ENCODE data around the gene USP17L17. TPM values are rescaled to one million over a fixed set of nuclear protein-coding genes. Genes with fewer than 3 reads are reported as not detected.
"Not testable (repeated sequence)": the region's sequence is repeated elsewhere in the genome, so short reads cannot be mapped to it uniquely, and the experiment has no call there.

Gene USP17L17
- total and polyA plus RNA-seq, 2 experiments from 2014 or later: not detected

DNA sequence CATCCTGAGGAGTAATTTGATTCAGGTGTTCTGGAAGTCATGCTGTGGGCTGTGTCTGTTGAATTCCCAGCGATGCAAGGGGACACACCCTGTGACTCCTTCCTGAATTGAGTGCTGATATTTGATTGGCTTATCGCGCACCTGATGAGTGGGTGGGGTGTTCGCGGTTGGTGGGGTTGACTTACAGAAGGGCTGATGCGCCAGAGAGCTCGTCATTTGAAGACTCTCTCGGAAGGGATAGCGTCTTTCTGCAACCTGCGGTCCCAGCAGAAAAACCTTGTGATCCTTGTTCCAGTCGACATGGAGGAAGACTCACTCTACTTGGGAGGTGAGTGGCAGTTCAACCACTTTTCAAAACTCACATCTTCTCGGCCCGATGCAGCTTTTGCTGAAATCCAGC is 18.9 kb downstream of the USP17L17 start, which contains the start of gene USP17L21:
Gene USP17L21 (plus strand): TSS at position 301 of the 400 bp plus-strand sequence. CDS start 0 bp downstream, at position 301.
- H3K4me2 ChIP-seq; H3K27me3 ChIP-seq (ENCODE audit: insufficient read depth); H3K4me1 Mint-ChIP-seq; ATAC-seq; H3K9me2 ChIP-seq (ENCODE audit: insufficient read depth); H2AFZ ChIP-seq; H3K27ac Mint-ChIP-seq; H3K27ac ChIP-seq (ENCODE audit: low read depth); DNase-seq (ENCODE audit: low spot score); H3K27me3 Mint-ChIP-seq (ENCODE audit: insufficient read depth, low read depth, poor library complexity); H3F3A ChIP-seq (replicated peaks; ENCODE audit: low read depth); H3K36me3 ChIP-seq (ENCODE audit: insufficient read depth); H3K4me3 Mint-ChIP-seq; H3K4me3 ChIP-seq; H3K36me3 Mint-ChIP-seq (ENCODE audit: low read depth); H3K79me2 ChIP-seq (replicated peaks; ENCODE audit: insufficient read depth); H3K9me3 Mint-ChIP-seq; H4K20me1 ChIP-seq (replicated peaks; ENCODE audit: insufficient read depth); H3K4me1 ChIP-seq (ENCODE audit: insufficient read depth): not testable (repeated sequence)

DNA sequence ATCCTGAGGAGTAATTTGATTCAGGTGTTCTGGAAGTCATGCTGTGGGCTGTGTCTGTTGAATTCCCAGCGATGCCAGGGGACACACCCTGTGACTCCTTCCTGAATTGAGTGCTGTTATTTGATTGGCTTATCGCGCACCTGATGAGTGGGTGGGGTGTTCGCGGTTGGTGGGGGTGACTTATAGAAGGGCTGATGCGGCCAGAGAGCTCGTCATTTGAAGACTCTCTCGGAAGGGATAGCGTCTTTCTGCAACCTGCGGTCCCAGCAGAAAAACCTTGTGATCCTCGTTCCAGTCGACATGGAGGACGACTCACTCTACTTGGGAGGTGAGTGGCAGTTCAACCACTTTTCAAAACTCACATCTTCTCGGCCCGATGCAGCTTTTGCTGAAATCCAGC is 23.6 kb downstream of the USP17L17 start, which contains the start of gene USP17L22:
Gene USP17L22 (plus strand): TSS at position 301 of the 400 bp plus-strand sequence. CDS start 0 bp downstream, at position 301.
- H3K36me3 Mint-ChIP-seq (ENCODE audit: low read depth); H3K27me3 Mint-ChIP-seq (ENCODE audit: insufficient read depth, low read depth, poor library complexity); H3K36me3 ChIP-seq (ENCODE audit: insufficient read depth); H3K27ac Mint-ChIP-seq; H3K4me1 Mint-ChIP-seq; H3K27me3 ChIP-seq (ENCODE audit: insufficient read depth); H3K4me1 ChIP-seq (ENCODE audit: insufficient read depth); H3K9me2 ChIP-seq (ENCODE audit: insufficient read depth); H3K79me2 ChIP-seq (replicated peaks; ENCODE audit: insufficient read depth); H3K4me3 ChIP-seq; H3K4me2 ChIP-seq; H3K9me3 Mint-ChIP-seq; H3K4me3 Mint-ChIP-seq; H2AFZ ChIP-seq; DNase-seq (ENCODE audit: low spot score); ATAC-seq; H3F3A ChIP-seq (replicated peaks; ENCODE audit: low read depth); H4K20me1 ChIP-seq (replicated peaks; ENCODE audit: insufficient read depth); H3K27ac ChIP-seq (ENCODE audit: low read depth): not testable (repeated sequence)

DNA sequence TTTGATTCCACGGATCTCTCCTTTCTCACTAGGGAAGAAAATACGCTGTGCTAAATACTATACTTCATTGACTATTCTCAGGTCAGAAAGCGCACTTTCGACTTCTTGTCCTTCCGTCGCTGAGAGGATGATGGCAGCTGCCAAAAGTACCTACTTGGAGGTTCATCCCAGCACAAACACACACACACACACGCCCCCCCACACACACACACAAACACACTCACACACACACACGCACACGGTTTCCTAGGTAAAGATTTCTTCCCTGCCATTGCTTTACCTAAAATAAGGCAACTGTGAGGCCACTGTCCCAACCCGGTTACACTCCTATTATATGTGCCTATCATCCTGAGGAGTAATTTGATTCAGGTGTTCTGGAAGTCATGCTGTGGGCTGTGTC is 28.0 kb downstream of the USP17L17 start:
- not testable (repeated sequence) for H3K36me3 ChIP-seq (ENCODE audit: insufficient read depth); H4K20me1 ChIP-seq (replicated peaks; ENCODE audit: insufficient read depth); H3K4me3 Mint-ChIP-seq; H3F3A ChIP-seq (replicated peaks; ENCODE audit: low read depth); H3K9me3 Mint-ChIP-seq; H3K27me3 ChIP-seq (ENCODE audit: insufficient read depth); H3K4me1 ChIP-seq (ENCODE audit: insufficient read depth); H3K36me3 Mint-ChIP-seq (ENCODE audit: low read depth); H3K79me2 ChIP-seq (replicated peaks; ENCODE audit: insufficient read depth); H3K4me1 Mint-ChIP-seq; H3K27me3 Mint-ChIP-seq (ENCODE audit: insufficient read depth, low read depth, poor library complexity); DNase-seq (ENCODE audit: low spot score); H2AFZ ChIP-seq; H3K9me2 ChIP-seq (ENCODE audit: insufficient read depth); H3K4me3 ChIP-seq; H3K27ac Mint-ChIP-seq; H3K27ac ChIP-seq (ENCODE audit: low read depth); H3K4me2 ChIP-seq; ATAC-seq

Other genes starting within 250 kb of the USP17L17 start
- not detected in 2 replicates for gene FAM90A26, start 73.5 kb upstream of the USP17L17 start, total RNA-seq (2014; rRNA removed; shearing (Covaris generic))
- 0.10 and 0.12 TPM in 2 replicates for gene FAM90A26, start 73.5 kb upstream of the USP17L17 start, polyA plus RNA-seq (2016; fragmentation: Nextera tagmentation; extraction: Ambion mirVana)
- not detected in 2 replicates for gene USP17L10, start 33.2 kb upstream of the USP17L17 start, total RNA-seq (2014; rRNA removed; shearing (Covaris generic))
- gene USP17L10, start 33.2 kb upstream of the USP17L17 start, polyA plus RNA-seq (2016; fragmentation: Nextera tagmentation; extraction: Ambion mirVana): not detected in 2 replicates
- gene USP17L11, start 28.5 kb upstream of the USP17L17 start, total RNA-seq (2014; rRNA removed; shearing (Covaris generic)): not detected in 2 replicates
- gene USP17L11, start 28.5 kb upstream of the USP17L17 start, polyA plus RNA-seq (2016; fragmentation: Nextera tagmentation; extraction: Ambion mirVana): not detected in 2 replicates
- gene USP17L12, start 23.7 kb upstream of the USP17L17 start, total RNA-seq (2014; rRNA removed; shearing (Covaris generic)): not detected in 2 replicates
- not detected in 2 replicates for gene USP17L12, start 23.7 kb upstream of the USP17L17 start, polyA plus RNA-seq (2016; fragmentation: Nextera tagmentation; extraction: Ambion mirVana)
- not detected in 2 replicates for gene USP17L13, start 19.0 kb upstream of the USP17L17 start, total RNA-seq (2014; rRNA removed; shearing (Covaris generic))
- not detected in 2 replicates for gene USP17L13, start 19.0 kb upstream of the USP17L17 start, polyA plus RNA-seq (2016; fragmentation: Nextera tagmentation; extraction: Ambion mirVana)
- gene USP17L15, start 9.5 kb upstream of the USP17L17 start, total RNA-seq (2014; rRNA removed; shearing (Covaris generic)): not detected in 2 replicates
- 0.17 TPM in 1 of 2 replicates, not detected in the other for gene USP17L15, start 9.5 kb upstream of the USP17L17 start, polyA plus RNA-seq (2016; fragmentation: Nextera tagmentation; extraction: Ambion mirVana)
- not detected in 2 replicates for gene USP17L18, start 4.8 kb downstream of the USP17L17 start, total RNA-seq (2014; rRNA removed; shearing (Covaris generic))
- not detected in 2 replicates for gene USP17L18, start 4.8 kb downstream of the USP17L17 start, polyA plus RNA-seq (2016; fragmentation: Nextera tagmentation; extraction: Ambion mirVana)
- not detected in 2 replicates for gene USP17L19, start 9.5 kb downstream of the USP17L17 start, total RNA-seq (2014; rRNA removed; shearing (Covaris generic))
- gene USP17L19, start 9.5 kb downstream of the USP17L17 start, polyA plus RNA-seq (2016; fragmentation: Nextera tagmentation; extraction: Ambion mirVana): not detected in 2 replicates
- not detected in 2 replicates for gene USP17L20, start 14.2 kb downstream of the USP17L17 start, total RNA-seq (2014; rRNA removed; shearing (Covaris generic))
- not detected in 2 replicates for gene USP17L20, start 14.2 kb downstream of the USP17L17 start, polyA plus RNA-seq (2016; fragmentation: Nextera tagmentation; extraction: Ambion mirVana)
- gene USP17L21, start 19.0 kb downstream of the USP17L17 start, total RNA-seq (2014; rRNA removed; shearing (Covaris generic)): not detected in 2 replicates
- not detected in 2 replicates for gene USP17L21, start 19.0 kb downstream of the USP17L17 start, polyA plus RNA-seq (2016; fragmentation: Nextera tagmentation; extraction: Ambion mirVana)
- gene USP17L22, start 23.7 kb downstream of the USP17L17 start, total RNA-seq (2014; rRNA removed; shearing (Covaris generic)): not detected in 2 replicates
- gene USP17L22, start 23.7 kb downstream of the USP17L17 start, polyA plus RNA-seq (2016; fragmentation: Nextera tagmentation; extraction: Ambion mirVana): not detected in 2 replicates
- not detected in 2 replicates for gene USP17L24, start 81.3 kb downstream of the USP17L17 start, total RNA-seq (2014; rRNA removed; shearing (Covaris generic))
- not detected in 2 replicates for gene USP17L24, start 81.3 kb downstream of the USP17L17 start, polyA plus RNA-seq (2016; fragmentation: Nextera tagmentation; extraction: Ambion mirVana)
- gene USP17L25, start 86.0 kb downstream of the USP17L17 start, total RNA-seq (2014; rRNA removed; shearing (Covaris generic)): not detected in 2 replicates
- gene USP17L25, start 86.0 kb downstream of the USP17L17 start, polyA plus RNA-seq (2016; fragmentation: Nextera tagmentation; extraction: Ambion mirVana): not detected in 2 replicates
- gene USP17L26, start 90.8 kb downstream of the USP17L17 start, total RNA-seq (2014; rRNA removed; shearing (Covaris generic)): not detected in 2 replicates
- not detected in 2 replicates for gene USP17L26, start 90.8 kb downstream of the USP17L17 start, polyA plus RNA-seq (2016; fragmentation: Nextera tagmentation; extraction: Ambion mirVana)
- not detected in 2 replicates for gene USP17L5, start 95.5 kb downstream of the USP17L17 start, total RNA-seq (2014; rRNA removed; shearing (Covaris generic))
- not detected in 2 replicates for gene USP17L5, start 95.5 kb downstream of the USP17L17 start, polyA plus RNA-seq (2016; fragmentation: Nextera tagmentation; extraction: Ambion mirVana)
- not detected in 2 replicates for gene USP17L27, start 100.3 kb downstream of the USP17L17 start, total RNA-seq (2014; rRNA removed; shearing (Covaris generic))
- not detected in 2 replicates for gene USP17L27, start 100.3 kb downstream of the USP17L17 start, polyA plus RNA-seq (2016; fragmentation: Nextera tagmentation; extraction: Ambion mirVana)
- gene USP17L28, start 105.0 kb downstream of the USP17L17 start, total RNA-seq (2014; rRNA removed; shearing (Covaris generic)): not detected in 2 replicates
- not detected in 2 replicates for gene USP17L28, start 105.0 kb downstream of the USP17L17 start, polyA plus RNA-seq (2016; fragmentation: Nextera tagmentation; extraction: Ambion mirVana)
- not detected in 2 replicates for gene USP17L29, start 109.8 kb downstream of the USP17L17 start, total RNA-seq (2014; rRNA removed; shearing (Covaris generic))
- gene USP17L29, start 109.8 kb downstream of the USP17L17 start, polyA plus RNA-seq (2016; fragmentation: Nextera tagmentation; extraction: Ambion mirVana): not detected in 2 replicates
- gene USP17L30, start 119.2 kb downstream of the USP17L17 start, total RNA-seq (2014; rRNA removed; shearing (Covaris generic)): not detected in 2 replicates
- not detected in 2 replicates for gene USP17L30, start 119.2 kb downstream of the USP17L17 start, polyA plus RNA-seq (2016; fragmentation: Nextera tagmentation; extraction: Ambion mirVana)
- not detected in 2 replicates for gene DEFB131A, start 200.5 kb downstream of the USP17L17 start, total RNA-seq (2014; rRNA removed; shearing (Covaris generic))
- not detected in 2 replicates for gene DEFB131A, start 200.5 kb downstream of the USP17L17 start, polyA plus RNA-seq (2016; fragmentation: Nextera tagmentation; extraction: Ambion mirVana)